Glomerular visceral epithelial cell (primary cell): ENCODE results near the gene FOXN1.

ENCODE experiments used
- DNase-seq: peaks from one replicate; pipeline ENCODE4 v3.0.0-alpha.2; 2016; ENCODE audit errors: extremely low spot score

The FOXN1 gene

DNA sequence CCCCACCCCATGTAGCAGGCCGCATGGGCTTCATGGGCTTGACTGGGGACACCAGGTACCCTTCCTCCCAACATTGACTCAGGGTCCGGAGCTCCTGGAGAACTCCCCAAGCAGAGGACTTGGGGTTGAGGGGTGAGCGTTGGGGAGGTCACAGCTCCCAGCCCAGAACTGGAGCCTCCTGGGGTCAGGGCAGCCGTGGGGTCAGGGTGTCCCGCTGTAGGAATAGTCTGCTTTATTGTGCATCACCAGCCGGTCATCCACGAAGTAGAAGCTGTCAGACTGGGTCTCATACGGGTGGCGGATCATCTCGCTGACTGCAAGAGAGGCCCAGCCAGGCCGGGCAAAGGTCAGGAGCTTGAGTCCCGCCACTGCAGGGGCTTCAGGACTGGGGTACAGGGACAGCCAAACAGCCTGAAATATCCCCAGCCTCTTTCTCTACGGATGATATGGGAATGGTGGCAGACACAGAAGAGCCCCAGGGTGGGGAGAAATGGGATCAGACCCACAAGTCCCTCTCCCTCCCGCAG lies 41.0 kb downstream of the FOXN1 start:
- no peak for DNase-seq

DNA sequence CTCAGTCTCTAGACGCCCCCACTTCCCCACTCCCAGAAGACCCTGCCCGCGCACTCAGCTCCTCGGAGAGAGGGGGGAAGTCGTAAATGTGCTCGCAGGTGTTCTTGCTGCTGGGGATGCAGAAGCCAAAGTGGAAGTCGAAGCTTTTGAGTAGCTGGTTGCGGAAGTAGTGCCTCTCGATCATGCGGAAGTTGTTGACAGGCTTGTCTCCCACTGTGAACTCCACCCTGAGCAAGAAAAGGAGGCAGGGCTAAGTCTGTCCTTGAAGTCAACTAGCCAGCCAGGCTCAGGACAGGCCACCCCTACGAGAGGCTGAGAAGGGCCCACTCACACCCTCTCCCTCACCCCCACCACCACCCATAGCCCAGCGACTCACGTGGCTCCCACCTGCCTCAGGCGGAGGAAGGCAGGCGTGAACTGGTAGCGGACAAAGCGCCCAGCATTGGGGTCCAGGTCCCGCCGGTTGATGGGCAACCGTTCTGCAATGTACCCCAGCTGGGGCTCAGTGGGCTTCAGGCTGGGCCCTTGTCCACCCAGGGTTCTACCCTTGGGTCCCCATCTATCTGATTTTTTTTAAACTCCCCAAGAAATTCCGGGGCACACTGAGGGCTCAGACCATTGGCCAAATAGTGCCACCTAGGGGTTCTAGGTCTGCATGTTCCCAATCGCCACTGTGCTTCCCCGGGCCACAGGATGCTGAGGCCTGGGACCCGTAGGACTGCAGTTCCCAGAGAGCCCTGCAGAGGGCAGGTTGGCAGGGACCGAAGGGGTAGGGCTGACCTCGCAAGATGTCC lies 41.7 kb downstream of the FOXN1 start:
- DNase-seq: peak; percentile 73

DNA sequence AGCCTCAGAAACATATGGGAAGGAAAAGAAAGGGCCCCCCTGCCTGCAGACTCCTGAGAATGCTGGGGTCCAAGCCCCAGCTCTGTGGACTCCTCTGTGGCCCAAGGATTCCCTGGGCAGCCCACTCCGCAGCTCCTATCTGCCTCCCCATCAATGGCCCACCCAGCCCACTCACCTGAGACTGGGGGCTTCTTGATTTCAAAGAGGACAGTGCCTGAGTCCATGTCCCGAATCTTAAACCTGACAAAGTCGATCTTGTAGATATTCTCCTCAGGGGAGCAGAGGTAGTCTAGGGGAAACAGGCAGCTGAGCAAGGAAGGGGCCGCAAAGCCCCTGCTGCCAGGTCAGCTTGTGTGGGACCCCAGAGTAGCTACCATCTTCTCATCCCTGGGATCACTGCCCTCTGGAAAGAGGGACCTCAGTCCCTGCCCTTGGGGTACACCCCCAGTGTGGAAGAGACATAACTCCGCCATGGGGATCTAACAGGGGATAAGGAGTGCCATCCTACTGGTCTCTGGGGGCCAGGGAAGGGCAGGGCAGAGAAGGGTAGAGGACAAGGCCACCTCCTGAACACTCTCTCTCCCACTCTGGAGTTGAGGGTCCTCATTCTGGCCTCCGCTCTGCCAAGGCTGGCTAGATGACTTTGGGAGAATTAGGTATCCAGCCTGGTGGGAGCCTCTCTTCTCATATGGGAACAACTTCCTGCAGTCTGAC lies 42.4 kb downstream of the FOXN1 start:
- DNase-seq: no peak

DNA sequence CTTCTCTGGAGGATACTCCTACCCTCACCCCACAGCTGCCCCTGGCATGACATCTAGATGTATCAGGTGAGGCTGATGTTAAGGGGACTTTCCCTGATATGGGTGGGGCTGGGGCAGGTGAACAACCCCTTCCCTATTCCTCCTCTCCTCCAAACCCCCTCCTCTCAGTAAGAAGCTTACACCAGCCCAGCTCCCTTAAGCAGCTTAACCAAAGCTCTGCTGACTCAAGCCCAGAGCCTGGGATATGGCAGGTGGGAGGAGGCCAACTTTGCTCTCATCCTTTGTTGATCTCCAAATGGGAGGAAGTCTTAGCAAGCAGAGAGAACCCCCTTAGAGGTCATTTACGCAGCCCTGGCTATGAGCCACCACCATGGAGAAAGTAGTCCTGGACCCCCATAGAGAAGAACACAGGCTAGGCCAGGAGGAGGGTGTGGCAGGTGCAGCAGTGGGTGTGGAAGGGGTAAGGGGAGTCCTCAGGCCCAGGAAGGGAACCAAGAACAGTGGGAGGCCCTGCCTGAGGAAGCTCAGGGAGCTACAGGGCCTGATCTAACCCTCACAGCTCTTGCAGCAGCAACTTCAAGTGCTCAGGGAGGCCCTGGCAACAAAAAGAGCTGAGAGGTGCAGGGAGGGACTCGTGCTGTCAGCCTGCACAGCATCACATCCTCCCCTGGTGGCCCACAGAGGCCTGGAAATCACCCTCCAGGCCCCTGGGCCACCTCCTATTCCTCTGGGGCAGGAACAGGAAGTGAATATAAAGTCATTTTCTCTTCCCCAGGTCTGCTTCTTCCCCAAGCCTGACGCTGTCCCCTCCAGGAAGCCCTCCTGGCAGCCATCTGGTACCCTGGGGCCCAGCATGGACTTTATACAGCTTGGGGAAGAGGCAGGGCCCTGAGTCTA lies 43.3 kb downstream of the FOXN1 start:
- no peak for DNase-seq

DNA sequence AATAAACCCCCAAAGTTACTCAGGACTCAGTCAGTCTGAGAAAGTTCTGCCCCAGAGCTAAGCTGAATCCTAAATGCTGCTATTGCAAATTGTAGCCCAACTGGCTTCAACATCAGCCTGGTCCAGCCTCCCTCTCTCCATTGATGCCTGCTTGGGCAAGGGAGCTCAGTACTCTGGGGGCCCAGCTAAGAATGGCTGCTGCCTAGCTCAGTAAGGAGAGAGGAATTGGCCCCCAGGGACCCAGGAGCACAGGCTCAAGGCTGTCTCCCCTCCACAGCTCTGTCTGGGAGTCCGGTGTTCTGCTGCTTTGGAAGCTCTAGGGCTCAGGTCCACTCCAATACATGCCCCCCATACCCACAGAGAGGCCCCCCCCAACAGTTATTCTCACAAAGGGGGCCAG lies 44.7 kb downstream of the FOXN1 start:
- DNase-seq: no peak

DNA sequence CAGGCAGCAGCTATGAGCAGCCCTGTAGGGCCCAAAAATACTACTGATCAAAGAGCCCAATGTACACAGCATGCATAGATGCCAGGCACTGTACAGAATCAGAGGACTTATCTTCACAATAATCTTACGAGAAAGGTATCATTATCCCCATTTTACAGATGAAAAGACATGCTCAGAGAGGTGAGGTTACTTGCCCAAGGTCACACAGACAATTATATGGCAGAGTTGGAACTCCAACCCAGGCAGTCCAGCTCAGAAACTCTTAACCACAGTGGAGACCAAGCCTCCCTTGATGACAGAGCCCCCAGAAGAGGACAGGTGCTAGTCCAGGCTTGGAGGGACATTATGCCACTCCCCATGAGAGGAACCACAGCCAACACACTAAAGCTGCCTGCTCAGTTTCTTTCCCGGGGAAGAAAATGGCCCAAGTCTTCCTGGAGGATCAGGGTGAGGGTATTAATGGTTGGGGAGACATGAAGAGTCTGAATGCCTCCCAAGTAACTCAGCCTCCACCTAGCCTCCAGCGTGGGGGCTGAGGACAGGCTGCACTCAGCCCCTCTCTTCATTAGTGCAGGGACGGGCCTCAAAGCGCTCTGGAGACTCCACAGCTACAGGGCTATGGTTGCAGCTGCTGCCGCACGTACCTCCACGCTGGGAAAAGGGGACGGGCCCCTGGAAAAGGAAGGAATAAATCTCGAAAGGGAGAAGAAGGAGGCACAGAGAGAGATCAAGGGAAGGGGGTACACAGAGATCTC lies 45.5 kb downstream of the FOXN1 start:
- DNase-seq: no peak

DNA sequence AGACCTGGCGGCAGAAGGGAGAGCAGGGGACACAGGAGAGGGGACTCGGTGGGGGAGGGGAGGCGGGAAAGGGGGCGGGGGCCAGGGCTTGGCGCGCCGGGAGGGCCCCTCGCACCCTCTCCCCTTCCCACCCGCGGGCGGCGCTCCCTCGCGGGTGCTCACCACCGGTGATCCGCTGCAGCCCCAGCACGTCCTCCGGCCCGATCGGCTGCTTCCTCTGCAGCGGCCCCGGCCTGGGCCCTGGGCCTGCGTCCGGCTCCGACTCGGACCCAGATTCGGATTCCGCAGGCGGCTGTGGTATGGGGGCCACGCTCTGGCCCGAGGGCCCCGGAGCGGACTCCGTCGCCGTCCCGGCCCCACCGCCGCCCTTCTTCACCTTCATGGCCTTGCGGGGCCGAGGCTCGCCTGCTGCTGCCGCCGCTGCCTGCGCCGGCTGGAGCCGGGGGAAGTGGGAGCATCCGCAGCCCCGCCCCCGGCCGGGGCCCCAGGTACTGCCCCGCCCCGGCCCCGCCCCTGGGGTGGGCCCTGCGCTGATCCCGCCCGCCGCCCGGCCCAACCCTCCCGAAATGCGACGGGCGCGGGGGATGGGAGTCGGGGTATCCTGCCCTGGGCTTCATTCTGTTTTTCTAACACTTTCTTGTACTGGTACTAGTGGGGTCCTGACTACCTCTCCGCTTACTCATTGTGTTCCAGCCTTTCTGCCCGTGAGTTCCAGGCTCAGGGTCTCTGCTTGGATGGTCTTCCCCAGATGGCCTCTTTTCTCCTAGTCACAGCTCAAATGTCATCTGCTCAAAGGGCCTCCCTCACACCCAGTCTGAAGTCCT lies 46.2 kb downstream of the FOXN1 start, which contains the start of gene UNC119:
TSS of gene UNC119 (minus strand) at position 449 of the 824 bp plus-strand sequence. CDS start at position 382, 67 bp downstream.
- DNase-seq: peak; percentile 80

DNA sequence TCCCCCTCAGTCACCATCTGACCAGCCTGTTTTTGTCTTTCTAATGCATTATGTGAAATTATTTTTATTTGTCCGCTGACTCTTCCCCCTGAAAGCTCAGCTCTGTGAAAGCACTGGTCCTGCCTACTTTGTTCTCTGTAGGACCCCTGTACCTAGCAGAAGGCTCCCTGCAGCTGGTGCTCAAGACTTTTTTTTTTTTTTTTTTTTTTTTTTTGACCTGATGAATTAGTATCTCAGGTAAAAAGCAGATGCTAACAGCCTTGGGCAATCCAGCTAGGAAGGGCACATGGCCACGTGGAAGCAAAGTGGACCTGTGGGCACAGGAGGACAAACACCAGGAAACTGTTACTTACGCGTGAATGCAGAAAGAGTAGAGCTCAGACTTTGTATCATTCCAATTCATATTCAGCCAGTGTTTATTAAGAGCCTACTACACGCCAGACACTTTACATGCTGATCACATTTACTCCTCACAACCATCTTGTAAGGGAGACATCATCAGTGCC lies 46.9 kb downstream of the FOXN1 start:
- DNase-seq: no peak

DNA sequence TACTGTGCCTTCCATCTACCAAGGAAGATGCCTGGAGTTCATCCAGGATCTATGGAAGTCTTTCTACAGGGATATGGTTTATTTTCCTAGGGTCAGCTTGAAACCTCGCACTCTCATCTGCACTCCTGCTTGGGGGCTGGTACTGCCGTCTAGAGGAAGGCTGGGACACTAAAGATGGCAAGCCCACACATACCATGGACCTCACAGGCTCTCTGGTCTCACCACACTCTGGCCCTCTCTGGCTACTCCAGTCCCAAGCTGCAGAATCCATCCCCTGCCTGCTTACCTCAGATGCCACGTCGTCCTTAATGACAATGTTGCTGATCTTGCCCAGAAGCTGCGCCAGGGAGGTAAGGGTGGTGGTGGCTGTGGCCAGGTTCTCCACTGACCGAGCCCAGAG lies 48.4 kb downstream of the FOXN1 start:
- DNase-seq: no peak

DNA sequence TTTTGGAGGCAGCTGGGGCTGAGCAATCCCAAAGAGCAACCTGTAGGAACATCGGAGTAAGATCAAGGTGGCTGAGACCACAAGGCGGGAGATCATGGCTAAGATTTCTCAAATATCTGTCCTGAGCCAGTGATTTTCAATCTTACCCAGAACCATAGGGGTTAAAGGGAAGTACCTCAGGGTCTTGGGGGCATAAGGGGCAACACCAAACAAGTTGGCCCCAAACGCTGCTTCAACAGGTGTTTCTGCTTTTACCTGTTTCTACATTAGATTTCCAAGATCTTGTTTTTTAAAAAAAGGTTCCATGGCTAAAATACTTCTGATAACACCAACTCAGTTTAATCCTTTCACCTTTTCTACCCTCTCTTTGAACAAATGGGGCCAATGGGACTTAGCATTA lies 48.9 kb downstream of the FOXN1 start:
- DNase-seq: no peak

DNA sequence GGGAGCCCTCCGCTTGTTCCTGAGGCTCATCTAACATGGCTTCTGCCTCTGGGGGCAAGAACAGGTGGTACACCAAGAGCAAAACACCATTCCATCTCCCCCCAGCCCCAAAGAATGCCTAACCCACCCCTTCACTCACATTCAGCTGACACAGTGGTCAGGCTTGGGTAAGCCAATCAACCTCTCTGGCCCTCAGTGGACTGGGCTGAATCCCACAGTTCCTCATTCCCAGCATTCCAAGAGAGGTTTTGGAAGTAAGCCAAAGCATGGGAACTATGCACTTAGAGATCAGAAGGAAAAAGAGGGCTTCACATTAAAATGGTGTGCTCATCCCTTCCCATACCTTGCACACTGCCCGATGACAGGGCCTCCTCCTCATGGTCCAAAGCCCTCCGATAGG lies 57.3 kb downstream of the FOXN1 start:
- peak; percentile 90 for DNase-seq

DNA sequence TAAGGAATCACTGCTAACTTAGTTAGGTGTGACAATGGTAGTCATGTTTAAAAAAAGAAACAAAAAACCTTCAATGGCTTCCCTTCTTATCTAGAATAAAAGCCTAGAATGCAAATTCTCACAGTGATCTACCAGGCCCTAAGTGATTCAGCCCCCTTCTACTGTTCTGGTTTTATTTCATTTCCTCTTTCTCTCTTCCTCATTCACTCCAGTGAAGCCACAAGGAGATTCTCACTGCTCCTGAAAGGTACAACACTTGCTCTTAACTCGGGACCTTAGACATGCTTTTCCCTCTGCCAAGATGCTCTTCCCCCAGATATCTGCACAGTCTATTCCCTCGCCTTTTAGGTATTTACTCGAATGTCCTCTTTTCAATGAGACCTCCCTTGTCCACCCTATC lies 61.5 kb downstream of the FOXN1 start:
- DNase-seq: no peak

DNA sequence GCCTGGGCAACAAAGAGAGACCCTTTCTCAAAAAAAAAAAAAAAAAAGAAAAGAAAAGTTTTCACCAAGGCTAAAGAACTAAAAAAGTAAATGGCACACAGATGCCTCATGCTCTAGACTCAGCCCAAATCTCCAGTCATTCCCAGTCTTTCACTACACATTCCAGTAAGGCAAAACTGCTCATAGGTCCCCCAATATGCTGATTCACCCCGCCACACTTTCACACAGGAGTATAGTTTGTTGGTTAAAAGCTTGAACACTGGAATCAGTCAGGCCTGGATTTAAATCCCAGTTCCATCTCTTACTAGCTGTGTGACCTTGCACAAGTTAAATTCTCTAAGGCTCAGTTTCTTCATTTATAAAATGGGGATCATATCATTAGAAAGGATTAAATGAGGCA lies 63.3 kb downstream of the FOXN1 start:
- no peak for DNase-seq

DNA sequence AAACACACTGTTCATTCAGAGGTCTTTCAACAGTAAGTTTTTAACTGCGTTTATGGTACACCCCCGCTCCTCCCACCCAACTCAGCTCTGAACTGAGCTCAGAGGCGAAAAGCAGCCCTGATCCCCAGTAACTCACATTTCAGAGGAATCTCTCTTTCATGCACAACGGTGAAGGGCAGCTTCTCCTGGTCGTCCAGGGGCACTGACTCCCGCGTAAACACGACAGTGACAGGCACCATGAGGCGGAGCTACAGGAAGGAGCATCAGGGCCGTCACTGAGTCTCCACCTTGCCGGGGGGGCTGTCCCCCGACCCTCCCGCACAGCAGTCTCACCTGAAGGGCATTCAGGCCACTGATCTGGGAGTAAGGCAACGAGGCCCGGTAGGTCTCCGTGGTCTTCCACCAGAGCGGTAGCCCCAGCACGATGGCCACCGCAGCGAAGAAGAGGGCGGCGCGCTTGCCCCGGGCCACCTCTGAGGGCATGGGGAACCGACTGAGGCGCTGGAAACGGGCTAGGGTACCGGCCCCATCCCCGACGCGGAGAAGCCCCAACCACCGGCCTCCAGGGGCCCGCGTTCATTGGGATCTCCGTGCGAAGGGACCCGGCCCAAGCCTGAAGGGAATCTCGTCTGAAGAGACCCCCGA lies 64.7 kb downstream of the FOXN1 start:
- DNase-seq: peak; percentile 26

DNA sequence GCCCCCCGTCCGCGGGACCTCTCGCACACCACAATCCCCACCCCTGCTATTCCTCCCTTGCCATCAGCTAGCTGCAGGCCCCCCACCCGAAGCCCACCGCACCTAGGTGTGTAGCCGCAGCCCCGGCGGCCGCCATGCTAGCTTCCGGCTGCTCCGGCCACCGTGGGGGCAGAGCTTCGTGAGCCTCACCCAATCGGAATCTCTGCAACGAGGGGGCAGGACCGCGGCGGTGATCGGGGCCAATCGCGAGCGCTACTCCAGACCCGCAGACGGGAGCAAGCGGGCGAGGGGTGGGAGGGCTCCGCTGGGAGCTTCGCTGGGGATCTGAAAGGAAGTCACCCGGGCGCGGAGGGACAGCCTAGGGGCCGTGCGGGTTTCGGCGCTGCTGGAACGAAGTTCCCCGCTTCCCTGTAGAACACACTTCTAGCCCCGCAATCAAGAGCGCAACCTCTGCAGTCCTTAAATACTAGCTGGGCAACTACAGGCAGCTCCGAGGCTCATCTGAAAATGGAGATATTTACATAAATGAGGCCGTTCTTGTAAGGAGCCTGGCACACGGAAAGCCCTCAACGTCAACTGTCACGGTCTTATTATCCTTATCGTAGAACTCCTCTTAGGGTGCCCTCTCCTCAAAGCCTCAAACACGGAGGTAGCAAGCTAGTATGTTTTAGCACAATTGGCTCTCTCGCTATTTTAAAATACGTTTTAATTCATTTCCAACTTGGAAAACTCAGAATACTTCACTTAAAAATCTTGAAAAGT lies 65.4 kb downstream of the FOXN1 start, which contains the start of gene PIGS:
TSS of gene PIGS (minus strand) at position 164 of the 762 bp plus-strand sequence. CDS start at position 136, 28 bp downstream.
- peak; percentile 93 for DNase-seq

DNA sequence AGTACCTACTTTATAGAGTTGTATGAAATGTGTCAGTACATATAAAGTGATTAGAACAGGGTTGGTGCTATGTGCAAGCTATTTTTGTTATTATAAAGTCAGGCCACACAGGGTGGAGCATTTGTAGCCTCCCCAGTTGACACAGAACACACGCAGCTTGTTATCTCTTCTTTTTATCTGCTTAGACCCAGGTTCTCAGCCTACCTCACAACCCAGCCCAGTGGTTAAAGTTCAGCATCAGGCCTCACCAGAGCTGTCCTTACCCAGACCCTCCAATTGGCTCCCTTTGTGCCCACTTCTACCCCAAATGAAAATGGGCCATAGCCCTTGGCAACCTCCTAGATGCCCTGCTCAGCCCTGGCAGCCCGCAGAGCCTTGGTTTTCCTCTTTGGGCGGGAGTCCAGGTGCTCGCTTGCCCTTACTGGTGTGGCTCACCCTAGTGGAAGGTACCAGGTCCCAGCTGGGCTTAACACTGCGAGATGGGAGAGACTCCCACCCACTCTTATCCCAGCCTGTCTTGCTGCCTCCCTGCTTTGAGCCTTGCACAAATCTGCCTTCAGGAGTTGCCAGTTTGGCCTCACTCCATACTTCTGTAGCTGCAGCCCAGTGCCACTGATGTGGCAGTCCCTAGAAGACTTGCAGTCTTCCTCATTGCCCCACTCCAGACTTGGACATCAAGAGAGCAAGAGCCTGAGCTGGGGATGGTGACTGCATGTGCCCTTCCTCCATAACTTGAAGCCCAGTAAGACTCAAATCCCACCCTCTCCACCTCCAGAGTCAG lies 66.3 kb downstream of the FOXN1 start:
- no peak for DNase-seq

DNA sequence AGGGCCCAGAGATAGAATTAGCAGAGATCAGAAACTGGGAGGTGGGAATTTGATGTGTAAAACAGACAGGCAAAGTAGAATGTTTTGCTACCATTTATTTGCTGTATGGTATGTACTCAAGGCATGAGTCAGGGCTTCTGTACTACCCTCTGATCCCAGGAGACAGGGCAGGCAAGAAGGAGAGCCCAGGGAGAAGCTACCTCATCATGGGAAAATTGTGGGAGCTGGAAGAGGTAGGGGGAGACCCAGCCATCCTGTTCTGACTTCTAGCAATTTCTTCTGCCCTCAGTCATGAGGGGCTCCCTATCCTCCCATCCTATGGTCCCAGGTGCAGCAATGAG lies 66.9 kb downstream of the FOXN1 start:
- no peak for DNase-seq

DNA sequence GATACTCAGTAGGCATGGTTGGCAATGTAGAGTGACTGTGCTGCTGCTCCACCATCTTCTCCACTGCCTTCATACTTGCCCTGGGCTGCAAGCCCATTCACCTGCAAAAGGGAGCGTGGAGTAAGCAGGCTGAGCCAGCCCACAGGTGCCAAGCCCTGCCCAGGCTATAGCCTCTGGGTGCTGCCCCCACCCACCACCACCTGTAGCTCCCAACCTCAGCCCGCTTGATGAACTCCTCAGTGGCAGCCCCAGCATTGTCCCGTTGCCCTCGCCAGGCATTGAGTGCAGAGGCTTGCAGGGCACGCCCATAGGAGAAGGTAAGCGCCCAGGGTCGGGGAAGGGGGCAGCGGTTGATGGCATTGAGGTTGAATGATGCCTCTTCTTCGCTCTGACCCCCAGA lies 67.4 kb downstream of the FOXN1 start:
- DNase-seq: no peak
